OCI-LY1 (cell line): Measurements from ENCODE around the gene HPRT1.

Experiments
- H2AFZ ChIP-seq: fragments of 200-600 bp; sonication (generic), shearing (Covaris generic); 2 replicates; pipeline ENCODE4 v1.6.0; 2014; ENCODE audit warnings: antibody characterized with exemption, mild to moderate bottlenecking, low read length
- H3F3A ChIP-seq: fragments of 200-600 bp; sonication (generic), shearing (Covaris generic); 2 replicates; pipeline ENCODE4 v1.6.0; 2014; ENCODE audit warnings: mild to moderate bottlenecking, antibody characterized with exemption, low read length, moderate library complexity; ENCODE audit not compliant: insufficient read depth
- H3K27ac ChIP-seq: fragments of 200-600 bp; sonication (generic); 2 replicates; pipeline ENCODE4 v1.5.1; 2014; ENCODE audit warnings: low read length, mixed run types, mild to moderate bottlenecking, low read depth; ENCODE audit not compliant: poor library complexity, severe bottlenecking
- H3K27me3 ChIP-seq: fragments of 200-600 bp; sonication (generic); 2 replicates; pipeline ENCODE4 v1.6.0; 2014; ENCODE audit warnings: antibody characterized with exemption, mild to moderate bottlenecking, low read length, moderate library complexity; ENCODE audit not compliant: insufficient read depth
- H3K36me3 ChIP-seq: fragments of 200-600 bp; sonication (generic); 2 replicates; pipeline ENCODE4 v1.6.1; 2014; ENCODE audit warnings: mild to moderate bottlenecking, antibody characterized with exemption, low read length, moderate library complexity, mixed read lengths; ENCODE audit not compliant: insufficient read depth
- H3K4me1 ChIP-seq: fragments of 200-600 bp; sonication (generic); 2 replicates; pipeline ENCODE4 v1.5.1; 2014; ENCODE audit warnings: mild to moderate bottlenecking, low read length, moderate library complexity; ENCODE audit not compliant: insufficient read depth, severe bottlenecking
- H3K4me2 ChIP-seq: fragments of 200-600 bp; sonication (generic), shearing (Covaris generic); 2 replicates; pipeline ENCODE4 v1.6.1; 2014; ENCODE audit warnings: low read length
- H3K4me3 ChIP-seq: fragments of 200-600 bp; sonication (generic); 2 replicates; pipeline ENCODE4 v1.5.1; 2014; ENCODE audit warnings: low read length, low read depth, mild to moderate bottlenecking, mixed read lengths; ENCODE audit not compliant: poor library complexity, severe bottlenecking
- H3K79me2 ChIP-seq: fragments of 200-600 bp; shearing (Covaris generic); 2 replicates; pipeline ENCODE4 v1.6.1; 2016; ENCODE audit warnings: mixed run types, low read length, mixed read lengths; ENCODE audit not compliant: insufficient read depth
- H3K9ac ChIP-seq: fragments of 200-600 bp; sonication (generic), shearing (Covaris generic); 2 replicates; pipeline ENCODE4 v1.6.1; 2014; ENCODE audit warnings: mild to moderate bottlenecking, low read length, mixed read lengths
- H3K9me2 ChIP-seq: fragments of 200-600 bp; sonication (generic), shearing (Covaris generic); 2 replicates; pipeline ENCODE4 v1.6.1; 2014; ENCODE audit warnings: low read depth, mild to moderate bottlenecking, low read length, mixed read lengths
- H3K9me3 ChIP-seq: fragments of 200-600 bp; shearing (Covaris generic); 2 replicates; pipeline ENCODE4 v1.6.1; 2014; ENCODE audit warnings: low read length, mixed read lengths
- H4K20me1 ChIP-seq: fragments of 200-600 bp; sonication (generic), shearing (Covaris generic); 2 replicates; pipeline ENCODE4 v1.6.0; 2016; ENCODE audit warnings: mild to moderate bottlenecking, low read length; ENCODE audit not compliant: insufficient read depth
- EZH2 ChIP-seq: fragments of 200-600 bp; sonication (generic), shearing (Covaris generic); IDR thresholded peaks from 2 replicates; pipeline ENCODE4 v1.8.0; 2017; ENCODE audit warnings: borderline replicate concordance, mixed run types, mild to moderate bottlenecking, antibody characterized with exemption, low read length, moderate library complexity, mixed read lengths
- TF ChIP-seq, protein P1 (sequence below): fragments of 200-600 bp; sonication (generic), shearing (Covaris generic); IDR thresholded peaks from 2 replicates; pipeline ENCODE4 v1.5.1; 2017; ENCODE audit warnings: mild to moderate bottlenecking, antibody characterized with exemption, low read length, moderate library complexity, mixed read lengths

HPRT1 gene

GRCh38 chrX:134548257-134549201 is 88.6 kb downstream of the HPRT1 start:
- H3K27me3 ChIP-seq, result no peaks in the 10 kb centered on the region

More at GRCh38 chrX:134548257-134549201, 88.6 kb downstream of the HPRT1 start:
- Histone ChIP-seq H3K79me2 (no peaks in the 10 kb centered on the region), H3K9me3 (no peaks in the 10 kb centered on the region), H3K27ac (no peak overlapping the region), H3K4me1 (peaks cover 27% of the 10 kb centered on the region), H3K9ac (peak overlapping the region; percentile 31; the same call in 1 of the 2 replicates), H3F3A (no peaks in the 10 kb centered on the region), H4K20me1 (no peaks in the 10 kb centered on the region), H2AFZ (0 out of 2 replicates have a peak overlapping the region, but pooled peaks have one; percentile 61), H3K4me3 (peak overlapping the region; percentile 67), H3K9me2 (no peaks in the 10 kb centered on the region), H3K4me2 (peak overlapping the region; percentile 90), H3K36me3 (no peaks in the 10 kb centered on the region)
- TF ChIP-seq, protein P1, sequence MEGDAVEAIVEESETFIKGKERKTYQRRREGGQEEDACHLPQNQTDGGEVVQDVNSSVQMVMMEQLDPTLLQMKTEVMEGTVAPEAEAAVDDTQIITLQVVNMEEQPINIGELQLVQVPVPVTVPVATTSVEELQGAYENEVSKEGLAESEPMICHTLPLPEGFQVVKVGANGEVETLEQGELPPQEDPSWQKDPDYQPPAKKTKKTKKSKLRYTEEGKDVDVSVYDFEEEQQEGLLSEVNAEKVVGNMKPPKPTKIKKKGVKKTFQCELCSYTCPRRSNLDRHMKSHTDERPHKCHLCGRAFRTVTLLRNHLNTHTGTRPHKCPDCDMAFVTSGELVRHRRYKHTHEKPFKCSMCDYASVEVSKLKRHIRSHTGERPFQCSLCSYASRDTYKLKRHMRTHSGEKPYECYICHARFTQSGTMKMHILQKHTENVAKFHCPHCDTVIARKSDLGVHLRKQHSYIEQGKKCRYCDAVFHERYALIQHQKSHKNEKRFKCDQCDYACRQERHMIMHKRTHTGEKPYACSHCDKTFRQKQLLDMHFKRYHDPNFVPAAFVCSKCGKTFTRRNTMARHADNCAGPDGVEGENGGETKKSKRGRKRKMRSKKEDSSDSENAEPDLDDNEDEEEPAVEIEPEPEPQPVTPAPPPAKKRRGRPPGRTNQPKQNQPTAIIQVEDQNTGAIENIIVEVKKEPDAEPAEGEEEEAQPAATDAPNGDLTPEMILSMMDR, result no peak
- TF ChIP-seq EZH2, result no peak
